IMR-90 (cell line): ENCODE data around the gene NEK4.

Source experiments
- BHLHE40 ChIP-seq: fragments of 150-350 bp; IDR thresholded peaks from 2 replicates; pipeline ENCODE4 v1.6.1; 2016; ENCODE audit warnings: mild to moderate bottlenecking, low read depth, low read length
- CHD1 ChIP-seq: IDR thresholded peaks from 2 replicates; pipeline ENCODE4 v1.6.1; 2012; ENCODE audit warnings: low read depth, low read length, improper control_type of control experiment
- CTCF ChIP-seq: conservative IDR thresholded peaks from 2 replicates; pipeline ENCODE4 v1.5.1; 2012; ENCODE audit warnings: mild to moderate bottlenecking, low read depth, low read length, improper control_type of control experiment
- FOS ChIP-seq: fragments of 150-350 bp; IDR thresholded peaks from 2 replicates; pipeline ENCODE4 v1.6.1; 2016; ENCODE audit warnings: low read depth, low read length
- MAFK ChIP-seq: IDR thresholded peaks from 2 replicates; pipeline ENCODE4 v1.6.1; 2012; ENCODE audit warnings: low read depth, low read length, improper control_type of control experiment
- MAZ ChIP-seq: IDR thresholded peaks from 2 replicates; pipeline ENCODE4 v1.6.1; 2012; ENCODE audit warnings: low read depth, mild to moderate bottlenecking, low read length, improper control_type of control experiment, moderate library complexity, borderline replicate concordance
- NFE2L2 ChIP-seq: fragments of 150-350 bp; IDR thresholded peaks from 2 replicates; pipeline ENCODE4 v1.6.1; 2016; ENCODE audit warnings: low read depth, mild to moderate bottlenecking, low read length
- POLR2A ChIP-seq: IDR thresholded peaks from 2 replicates; pipeline ENCODE4 v1.6.1; 2012; ENCODE audit warnings: mild to moderate bottlenecking, low read depth, low read length
- RAD21 ChIP-seq: IDR thresholded peaks from 2 replicates; pipeline ENCODE4 v1.6.1; 2012; ENCODE audit warnings: low read length, improper control_type of control experiment
- RCOR1 ChIP-seq: IDR thresholded peaks from 2 replicates; pipeline ENCODE4 v1.6.1; 2012; ENCODE audit warnings: mild to moderate bottlenecking, low read length, improper control_type of control experiment; ENCODE audit not compliant: insufficient replicate concordance
- RFX5 ChIP-seq: IDR thresholded peaks from 2 replicates; pipeline ENCODE4 v1.8.0; 2012; ENCODE audit warnings: low read depth, mild to moderate bottlenecking, low read length, moderate library complexity
- SMC3 ChIP-seq: fragments of 150-350 bp; IDR thresholded peaks from 2 replicates; pipeline ENCODE4 v1.6.1; 2016; ENCODE audit warnings: low read depth, mild to moderate bottlenecking, antibody characterized with exemption, low read length, moderate library complexity
- USF2 ChIP-seq: fragments of 150-350 bp; IDR thresholded peaks from 2 replicates; pipeline ENCODE4 v1.6.1; 2017; ENCODE audit warnings: mild to moderate bottlenecking, antibody characterized with exemption, low read length, low read depth
- TF ChIP-seq, protein P1 (sequence below): fragments of 150-350 bp; IDR thresholded peaks from 2 replicates; pipeline ENCODE4 v1.6.1; 2016; ENCODE audit warnings: low read depth, mild to moderate bottlenecking, low read length, moderate library complexity, borderline replicate concordance

- TF ChIP-seq CTCF: no peak
- TF ChIP-seq, protein P1, sequence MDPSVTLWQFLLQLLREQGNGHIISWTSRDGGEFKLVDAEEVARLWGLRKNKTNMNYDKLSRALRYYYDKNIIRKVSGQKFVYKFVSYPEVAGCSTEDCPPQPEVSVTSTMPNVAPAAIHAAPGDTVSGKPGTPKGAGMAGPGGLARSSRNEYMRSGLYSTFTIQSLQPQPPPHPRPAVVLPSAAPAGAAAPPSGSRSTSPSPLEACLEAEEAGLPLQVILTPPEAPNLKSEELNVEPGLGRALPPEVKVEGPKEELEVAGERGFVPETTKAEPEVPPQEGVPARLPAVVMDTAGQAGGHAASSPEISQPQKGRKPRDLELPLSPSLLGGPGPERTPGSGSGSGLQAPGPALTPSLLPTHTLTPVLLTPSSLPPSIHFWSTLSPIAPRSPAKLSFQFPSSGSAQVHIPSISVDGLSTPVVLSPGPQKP: no peak
- TF ChIP-seq POLR2A: no peak
- TF ChIP-seq SMC3: no peak
- TF ChIP-seq MAZ: no peak
- TF ChIP-seq NFE2L2: no peak
- TF ChIP-seq RFX5: no peak
- TF ChIP-seq RCOR1: no peak
- TF ChIP-seq RAD21: no peak
- no peak for TF ChIP-seq BHLHE40
- no peak for TF ChIP-seq USF2
- no peak for TF ChIP-seq FOS
- TF ChIP-seq CHD1: no peak
- TF ChIP-seq MAFK: no peak
Observed at GRCh38 chr3:52743721-52744120, 27.0 kb downstream of the NEK4 start.
